Measurements from ENCODE around the gene KRTAP1-4. TPM values are rescaled to one million over a fixed set of nuclear protein-coding genes. Genes with fewer than 3 reads are reported as not detected.

KRTAP1-4 gene
- total RNA-seq, 1 experiment from 2014 or later = not detected

DNA sequence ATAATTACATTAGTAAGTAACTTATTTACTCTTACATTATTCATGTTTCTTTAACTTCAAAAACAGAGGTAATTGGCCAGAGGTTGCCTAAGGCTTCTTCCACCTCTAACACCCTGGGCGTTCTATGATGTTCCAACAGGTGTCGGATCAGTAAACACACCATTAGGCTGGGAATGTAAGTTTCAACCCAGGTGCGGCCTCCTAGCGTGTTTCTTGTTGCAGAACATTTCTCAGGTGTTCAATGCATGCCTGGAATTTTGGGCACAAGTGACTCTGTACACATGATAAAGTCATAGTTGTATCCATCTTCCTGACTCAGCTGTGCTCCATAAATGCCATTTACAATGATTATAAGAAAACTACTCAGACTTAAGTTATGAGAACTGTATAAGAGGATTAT is 24.0 kb upstream of the KRTAP1-4 start:
- no peaks in the 10 kb centered on the region for H3K27me3 ChIP-seq (replicated peaks; ENCODE audit: insufficient read depth, low read depth, low read length, poor library complexity)
- CTCF ChIA-PET = no interaction called here
- no peak for TF ChIP-seq EZH2 (IDR thresholded peaks at IDR 0.05; ENCODE audit: borderline replicate concordance, low read depth, low read length, poor library complexity, severe bottlenecking)
- TF ChIP-seq, protein P1, sequence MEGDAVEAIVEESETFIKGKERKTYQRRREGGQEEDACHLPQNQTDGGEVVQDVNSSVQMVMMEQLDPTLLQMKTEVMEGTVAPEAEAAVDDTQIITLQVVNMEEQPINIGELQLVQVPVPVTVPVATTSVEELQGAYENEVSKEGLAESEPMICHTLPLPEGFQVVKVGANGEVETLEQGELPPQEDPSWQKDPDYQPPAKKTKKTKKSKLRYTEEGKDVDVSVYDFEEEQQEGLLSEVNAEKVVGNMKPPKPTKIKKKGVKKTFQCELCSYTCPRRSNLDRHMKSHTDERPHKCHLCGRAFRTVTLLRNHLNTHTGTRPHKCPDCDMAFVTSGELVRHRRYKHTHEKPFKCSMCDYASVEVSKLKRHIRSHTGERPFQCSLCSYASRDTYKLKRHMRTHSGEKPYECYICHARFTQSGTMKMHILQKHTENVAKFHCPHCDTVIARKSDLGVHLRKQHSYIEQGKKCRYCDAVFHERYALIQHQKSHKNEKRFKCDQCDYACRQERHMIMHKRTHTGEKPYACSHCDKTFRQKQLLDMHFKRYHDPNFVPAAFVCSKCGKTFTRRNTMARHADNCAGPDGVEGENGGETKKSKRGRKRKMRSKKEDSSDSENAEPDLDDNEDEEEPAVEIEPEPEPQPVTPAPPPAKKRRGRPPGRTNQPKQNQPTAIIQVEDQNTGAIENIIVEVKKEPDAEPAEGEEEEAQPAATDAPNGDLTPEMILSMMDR (conservative IDR thresholded peaks at IDR 0.05; ENCODE audit: low read depth, low read length) = no peak
- intact Hi-C loops (cut with micrococcal nuclease; ENCODE audit: unreplicated experiment) = no loop called here
- no peaks in the 10 kb centered on the region for H3K9me3 ChIP-seq (ENCODE audit: low read depth, low read length, poor library complexity, severe bottlenecking)
- no peak overlapping the region for H3K4me3 ChIP-seq (ENCODE audit: low read depth, low read length, poor library complexity, severe bottlenecking)
- BruUV-seq (replicated peaks) = no TSS peak
- no peaks in the 10 kb centered on the region for H3K36me3 ChIP-seq (ENCODE audit: insufficient read depth, low read length, poor library complexity, severe bottlenecking)
- H3K4me1 ChIP-seq (ENCODE audit: insufficient read depth, low read length, poor library complexity, severe bottlenecking) = no peaks in the 10 kb centered on the region
- no peak overlapping the region for H3K27ac ChIP-seq (ENCODE audit: low read depth, low read length, poor library complexity, severe bottlenecking)
- DNase-seq (ENCODE audit: low spot score) = no peak
- POLR2A ChIA-PET (ENCODE audit: low non-redundant PET) = no interaction called here

GRCh38 chr17:41052566-41052965 is 22.6 kb upstream of the KRTAP1-4 start:
- TF ChIP-seq, protein P1 (conservative IDR thresholded peaks at IDR 0.05; ENCODE audit: low read depth, low read length) = no peak
- TF ChIP-seq EZH2 (IDR thresholded peaks at IDR 0.05; ENCODE audit: borderline replicate concordance, low read depth, low read length, poor library complexity, severe bottlenecking) = no peak
- intact Hi-C loops (cut with micrococcal nuclease; ENCODE audit: unreplicated experiment) = no loop called here
- no TSS peak for BruUV-seq (replicated peaks)
- no peaks in the 10 kb centered on the region for H3K36me3 ChIP-seq (ENCODE audit: insufficient read depth, low read length, poor library complexity, severe bottlenecking)
- no peaks in the 10 kb centered on the region for H3K9me3 ChIP-seq (ENCODE audit: low read depth, low read length, poor library complexity, severe bottlenecking)
- POLR2A ChIA-PET (ENCODE audit: low non-redundant PET) = no interaction called here
- H3K4me1 ChIP-seq (ENCODE audit: insufficient read depth, low read length, poor library complexity, severe bottlenecking) = no peaks in the 10 kb centered on the region
- H3K27me3 ChIP-seq (replicated peaks; ENCODE audit: insufficient read depth, low read depth, low read length, poor library complexity) = no peaks in the 10 kb centered on the region
- CTCF ChIA-PET = no interaction called here
- H3K27ac ChIP-seq (ENCODE audit: low read depth, low read length, poor library complexity, severe bottlenecking) = no peak overlapping the region
- no peak for DNase-seq (ENCODE audit: low spot score)
- H3K4me3 ChIP-seq (ENCODE audit: low read depth, low read length, poor library complexity, severe bottlenecking) = no peak overlapping the region

DNA sequence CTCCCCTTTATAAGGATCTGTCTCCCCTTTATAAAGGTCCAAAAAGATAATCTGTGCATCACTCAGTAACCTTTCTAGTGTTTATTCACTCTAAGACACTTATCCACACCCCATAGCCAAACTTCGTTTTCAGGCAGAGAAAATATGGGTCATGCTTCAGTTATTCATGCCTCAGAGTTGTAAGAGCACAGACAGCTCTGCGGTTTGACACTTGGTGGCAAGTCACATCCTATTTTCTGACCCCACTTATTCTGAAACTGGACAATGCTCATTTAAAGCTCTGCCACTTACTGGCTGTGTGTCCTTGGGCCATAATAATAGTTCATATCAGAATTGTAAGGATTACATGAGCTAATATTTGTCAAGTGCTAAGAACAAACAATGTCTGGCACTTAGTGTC is 19.1 kb upstream of the KRTAP1-4 start:
- POLR2A ChIA-PET (ENCODE audit: low non-redundant PET) = no interaction called here
- Histone ChIP-seq H3K4me3 (ENCODE audit: low read depth, low read length, poor library complexity, severe bottlenecking) (no peak overlapping the region), H3K27ac (ENCODE audit: low read depth, low read length, poor library complexity, severe bottlenecking) (no peak overlapping the region), H3K27me3 (replicated peaks; ENCODE audit: insufficient read depth, low read depth, low read length, poor library complexity) (no peaks in the 10 kb centered on the region), H3K9me3 (ENCODE audit: low read depth, low read length, poor library complexity, severe bottlenecking) (no peaks in the 10 kb centered on the region), H3K4me1 (ENCODE audit: insufficient read depth, low read length, poor library complexity, severe bottlenecking) (no peaks in the 10 kb centered on the region), H3K36me3 (ENCODE audit: insufficient read depth, low read length, poor library complexity, severe bottlenecking) (no peaks in the 10 kb centered on the region)
- DNase-seq (ENCODE audit: low spot score) = no peak
- intact Hi-C loops (cut with micrococcal nuclease; ENCODE audit: unreplicated experiment) = no loop called here
- CTCF ChIA-PET = no interaction called here
- TF ChIP-seq, protein P1 (conservative IDR thresholded peaks at IDR 0.05; ENCODE audit: low read depth, low read length) = no peak
- no peak for TF ChIP-seq EZH2 (IDR thresholded peaks at IDR 0.05; ENCODE audit: borderline replicate concordance, low read depth, low read length, poor library complexity, severe bottlenecking)
- no TSS peak for BruUV-seq (replicated peaks)
